Activated CD4-positive, alpha-beta T cell treated with anti-CD3 and anti-CD28 coated beads, Interleukin-2, amount 50 U/mL, for 48 hours (primary cell): ENCODE data around the gene PARVA.
"Not testable (repeated sequence)": the region's sequence is repeated elsewhere in the genome, so short reads cannot be mapped to it uniquely, and the experiment has no call there.

Source experiments
- DNase-seq, 2 experiments: peaks; one replicate each; pipeline ENCODE4 v3.0.0-alpha.2; 2020

PARVA gene, protein sequence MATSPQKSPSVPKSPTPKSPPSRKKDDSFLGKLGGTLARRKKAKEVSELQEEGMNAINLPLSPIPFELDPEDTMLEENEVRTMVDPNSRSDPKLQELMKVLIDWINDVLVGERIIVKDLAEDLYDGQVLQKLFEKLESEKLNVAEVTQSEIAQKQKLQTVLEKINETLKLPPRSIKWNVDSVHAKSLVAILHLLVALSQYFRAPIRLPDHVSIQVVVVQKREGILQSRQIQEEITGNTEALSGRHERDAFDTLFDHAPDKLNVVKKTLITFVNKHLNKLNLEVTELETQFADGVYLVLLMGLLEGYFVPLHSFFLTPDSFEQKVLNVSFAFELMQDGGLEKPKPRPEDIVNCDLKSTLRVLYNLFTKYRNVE

DNA sequence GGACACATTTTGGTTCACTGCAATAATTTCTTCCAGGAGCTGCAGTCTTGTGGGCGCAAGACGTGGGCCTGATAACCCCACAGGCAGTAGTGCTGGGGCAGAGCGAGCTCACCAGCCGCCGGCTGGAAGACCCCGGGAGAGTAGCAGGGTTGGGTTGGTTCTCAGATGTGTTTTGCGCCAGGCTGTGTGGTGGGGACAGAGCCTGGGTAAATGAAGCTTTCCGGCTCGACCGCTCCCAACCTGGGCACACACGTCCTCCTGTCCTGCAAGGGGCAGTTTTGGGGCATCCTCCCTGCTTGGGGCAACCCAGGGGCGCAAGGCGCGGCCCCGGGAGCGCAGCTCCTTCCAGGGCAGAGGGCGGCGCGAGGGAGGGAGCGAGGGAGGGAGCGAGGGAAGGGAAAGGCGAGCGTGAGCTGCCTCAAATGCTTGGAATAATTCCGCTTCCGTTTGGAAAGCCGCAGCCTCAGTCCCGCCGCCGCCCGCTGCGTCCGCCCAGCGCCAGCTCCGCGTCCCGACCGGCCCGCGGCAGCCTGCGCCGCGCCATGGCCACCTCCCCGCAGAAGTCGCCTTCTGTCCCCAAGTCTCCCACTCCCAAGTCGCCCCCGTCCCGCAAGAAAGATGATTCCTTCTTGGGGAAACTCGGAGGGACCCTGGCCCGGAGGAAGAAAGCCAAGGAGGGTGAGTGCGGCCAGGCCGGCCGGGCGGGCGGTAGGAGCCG is at the start of gene PARVA:
PARVA (plus strand) TSS at position 466 of the 718 bp plus-strand sequence; CDS start at position 543, 77 bp downstream.
- DNase-seq, result peak in 1 of 2 experiments; percentile 7

DNA sequence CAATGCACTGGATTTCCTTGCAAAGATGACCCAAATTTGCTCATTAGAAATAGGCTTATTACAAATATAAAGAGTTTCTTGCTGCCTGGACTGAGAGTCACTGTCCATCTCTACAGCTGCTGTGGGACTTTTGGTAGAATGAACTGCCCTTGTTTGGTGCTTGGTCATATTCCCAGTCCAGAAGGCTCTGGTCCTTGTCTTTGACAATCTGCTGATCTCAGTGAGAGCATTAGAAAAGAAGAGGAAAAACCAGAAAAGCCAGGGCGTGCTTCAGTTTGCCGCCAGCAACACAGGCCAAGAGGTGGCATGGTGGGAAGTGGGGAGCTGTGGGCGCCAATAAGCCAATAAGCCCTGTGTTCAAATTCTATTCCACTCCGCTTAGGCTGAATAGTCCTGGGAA is 48.2 kb upstream of the PARVA start:
- DNase-seq, result no peak

DNA sequence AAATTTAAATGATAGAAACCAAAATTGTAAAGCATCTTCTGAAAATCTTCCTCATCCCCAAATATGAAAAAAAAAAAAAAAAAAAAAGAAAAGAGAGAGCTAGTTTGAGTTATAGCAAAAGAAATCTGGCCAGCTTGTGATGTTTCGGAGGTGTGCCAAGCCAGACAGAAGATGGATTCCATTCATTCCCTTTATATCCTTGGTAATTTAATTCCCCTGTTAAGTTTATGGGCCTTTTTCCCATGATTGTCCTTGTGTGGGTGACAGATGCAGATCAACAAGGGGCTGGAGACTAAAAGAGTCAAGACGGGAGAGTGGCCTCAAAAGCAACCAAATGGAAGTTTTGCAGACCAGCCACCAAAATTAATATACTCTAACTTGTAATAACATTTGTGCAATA is 47.6 kb upstream of the PARVA start:
- no peak for DNase-seq

DNA sequence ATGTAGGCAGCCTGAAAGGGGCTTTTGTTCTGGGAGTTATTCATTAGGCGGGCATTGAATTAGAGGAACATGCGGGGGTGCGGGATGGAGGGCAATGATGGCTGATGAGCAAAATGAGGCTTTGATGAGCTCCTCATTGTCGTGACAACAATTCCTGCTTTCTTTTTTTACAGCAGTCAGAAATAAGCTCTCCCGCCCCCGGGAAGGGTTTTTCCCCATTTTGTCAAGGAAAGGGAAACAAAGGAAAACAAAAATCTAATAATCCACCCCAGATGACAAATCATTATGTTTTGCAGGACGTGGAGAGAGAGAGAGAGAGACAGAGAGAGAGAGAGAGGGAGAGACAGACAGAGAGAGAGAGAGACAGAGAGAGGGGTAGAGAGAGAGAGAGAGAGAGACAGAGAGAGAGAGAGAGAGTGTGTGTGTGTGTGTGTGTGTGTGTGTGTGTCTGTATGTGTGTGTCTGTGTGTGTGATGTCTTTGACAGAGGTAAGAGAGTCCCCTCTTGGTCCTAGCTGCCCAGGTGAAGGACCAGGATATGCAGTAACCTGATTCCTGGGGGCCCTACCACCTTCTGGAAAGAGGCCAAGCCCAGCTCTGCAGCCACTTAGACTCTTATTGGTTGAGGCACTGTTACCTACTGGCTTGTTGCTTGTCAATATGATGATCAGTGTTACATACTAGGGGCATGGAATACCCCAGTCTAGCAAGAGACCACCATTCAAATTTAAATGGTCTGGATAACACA is 46.7 kb upstream of the PARVA start:
- DNase-seq, result no peak

DNA sequence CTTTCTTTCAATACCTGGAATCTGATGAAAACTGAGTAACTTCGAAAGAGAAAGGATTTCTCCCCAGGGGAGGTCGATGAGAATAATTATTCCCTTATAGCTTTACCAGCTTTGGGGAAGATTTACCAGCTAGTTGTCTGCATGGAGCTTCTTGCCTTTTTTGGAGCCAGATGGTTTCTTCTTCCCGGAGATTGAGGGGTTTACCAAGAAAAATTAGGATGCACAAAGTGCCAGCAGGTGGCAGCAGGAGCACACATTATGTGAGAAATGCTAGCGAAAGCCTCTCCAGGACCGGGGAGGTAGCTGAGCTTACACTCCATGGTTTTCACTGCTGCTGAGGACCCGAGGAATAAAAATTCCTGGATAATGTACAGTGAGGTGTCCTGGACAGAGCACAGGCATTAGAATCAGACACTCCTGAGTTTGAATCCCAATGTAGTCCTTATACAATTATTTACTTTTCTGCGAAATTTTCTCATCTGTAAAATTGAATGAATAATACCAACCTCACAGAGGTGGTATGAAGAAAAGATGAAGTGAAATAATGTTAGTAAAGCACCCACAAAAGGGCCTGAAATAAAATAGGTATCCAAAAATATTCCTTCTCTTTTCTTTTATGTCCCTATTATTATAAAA is 46.0 kb upstream of the PARVA start:
- DNase-seq, result peak; percentile 73 to 77

DNA sequence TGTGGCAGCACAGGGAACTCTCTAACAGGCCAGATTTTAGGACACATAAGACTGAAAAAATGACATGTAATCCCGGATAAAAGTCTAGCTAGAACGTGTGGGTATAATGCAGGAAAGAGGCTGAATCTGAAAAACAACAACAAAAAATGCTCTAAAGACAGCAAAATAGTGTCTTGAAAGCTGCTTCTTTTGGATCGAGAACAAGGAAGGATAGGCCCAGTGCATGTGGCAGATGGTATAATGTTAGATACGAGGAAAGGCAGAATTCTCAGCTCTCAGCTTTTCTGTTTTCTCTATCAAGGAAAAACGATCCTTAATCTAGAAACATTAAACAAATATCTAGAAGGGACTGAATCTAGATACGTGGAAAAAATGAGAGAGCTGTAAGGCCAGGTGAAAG is 33.8 kb upstream of the PARVA start:
- DNase-seq, result no peak

DNA sequence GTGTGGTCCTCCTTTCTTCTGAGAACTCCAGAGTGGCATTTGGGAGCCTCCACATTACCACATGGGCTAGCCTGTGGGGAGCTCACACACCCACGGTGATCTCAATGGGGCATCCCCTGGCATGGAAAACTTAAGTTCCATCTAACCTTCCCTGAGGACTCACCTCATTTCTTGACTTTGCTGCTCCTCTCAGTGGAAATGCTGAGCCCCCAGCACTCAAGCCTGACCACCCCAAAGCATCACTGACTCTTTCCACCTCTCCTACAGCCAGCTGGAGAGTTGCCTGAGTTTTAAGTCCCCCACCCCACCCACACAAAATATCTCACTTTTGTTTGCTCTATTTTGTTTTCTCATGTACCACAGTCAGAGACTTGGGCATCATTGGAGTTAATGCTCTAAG is 23.8 kb upstream of the PARVA start:
- DNase-seq, result no peak

DNA sequence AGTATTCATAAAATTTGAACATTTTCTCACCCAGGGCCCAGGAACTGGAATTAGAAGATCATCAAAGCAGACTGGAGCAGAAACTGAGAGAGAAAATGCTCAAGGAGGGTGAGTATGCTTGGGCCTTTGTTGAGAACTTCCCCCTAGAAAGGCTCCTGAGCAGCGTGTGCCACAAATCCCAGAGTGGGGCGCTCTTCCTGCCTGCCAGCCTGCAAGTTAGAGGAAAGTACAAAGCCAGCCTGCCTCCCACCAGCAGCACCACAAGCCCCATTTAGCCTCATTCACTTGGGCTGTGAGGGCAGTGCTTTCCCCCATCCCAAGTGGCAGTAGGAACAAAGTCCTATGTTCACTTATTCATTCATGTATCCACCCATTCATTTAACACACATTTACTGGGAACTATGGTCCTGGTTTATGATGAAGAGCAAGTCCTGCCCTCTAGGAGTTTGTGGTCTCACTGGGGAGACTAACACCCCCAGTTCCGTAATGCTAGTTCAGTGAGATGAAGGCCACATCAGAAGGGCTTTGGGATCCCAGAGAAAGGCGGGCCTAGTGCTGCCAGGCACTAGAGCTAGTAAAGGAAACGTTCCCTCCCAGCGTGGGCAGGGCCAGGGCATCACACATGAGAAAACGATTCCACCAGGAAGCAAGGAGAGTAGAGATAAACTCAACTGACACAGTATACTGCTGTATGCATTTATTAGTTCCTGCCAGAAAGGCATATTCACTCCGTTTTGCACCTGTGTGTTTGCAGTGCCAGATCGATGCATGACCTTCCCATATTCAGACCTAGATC is 22.4 kb upstream of the PARVA start:
- no peak for DNase-seq

DNA sequence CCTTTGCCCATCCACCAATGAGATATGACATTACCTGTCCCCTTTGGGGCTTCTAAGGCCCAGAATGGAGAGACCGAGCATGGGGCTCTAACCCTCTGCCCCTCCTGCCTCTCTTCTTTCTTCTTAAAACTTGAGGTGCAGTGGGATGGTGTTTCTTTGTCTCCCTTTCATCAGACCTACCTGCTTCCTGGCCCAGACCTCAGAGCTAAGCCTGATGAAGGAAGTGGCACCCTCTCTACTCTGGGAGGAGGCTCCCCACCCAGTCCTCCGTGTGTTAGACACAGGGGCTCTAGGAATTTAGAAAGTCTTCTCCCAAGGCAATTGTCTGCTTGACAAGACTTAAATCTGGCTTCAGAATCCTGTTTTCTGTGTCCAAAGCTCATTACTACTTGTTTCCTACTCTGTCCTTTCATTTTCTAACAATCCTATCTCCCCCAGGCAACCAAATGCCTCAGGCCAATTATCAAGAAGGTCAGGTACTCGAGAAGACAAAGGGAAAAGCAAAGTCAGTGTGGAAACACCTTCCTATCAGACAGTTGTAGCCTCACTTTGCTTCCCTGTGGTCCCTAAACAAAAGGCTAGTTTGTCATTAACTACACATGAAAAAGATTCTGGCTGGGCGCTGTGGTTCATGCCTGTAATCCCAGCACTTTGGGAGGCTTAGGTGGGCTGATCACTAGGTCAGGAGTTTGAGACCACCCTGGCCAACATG is 20.3 kb upstream of the PARVA start:
- no peak for DNase-seq

DNA sequence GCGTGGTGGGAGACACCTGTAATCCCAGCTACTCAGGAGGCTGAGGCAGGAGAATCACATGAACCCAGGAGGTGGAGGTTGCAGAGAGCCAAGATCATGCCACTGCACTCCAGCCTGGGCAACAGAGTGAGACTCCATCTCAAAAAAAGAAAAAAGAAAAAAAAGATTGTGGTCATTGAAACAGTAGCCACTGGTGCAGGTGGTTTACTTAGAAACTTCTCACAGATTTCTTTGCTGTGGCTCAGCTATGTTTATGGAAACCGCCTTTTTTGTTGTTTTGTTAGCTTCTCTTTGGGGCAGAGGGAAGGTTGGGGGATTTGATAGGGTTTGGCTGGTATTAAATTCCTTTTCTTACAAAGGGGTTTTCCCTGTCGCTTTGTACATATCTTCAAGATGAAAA is 19.7 kb upstream of the PARVA start:
- DNase-seq, result not testable (repeated sequence)

DNA sequence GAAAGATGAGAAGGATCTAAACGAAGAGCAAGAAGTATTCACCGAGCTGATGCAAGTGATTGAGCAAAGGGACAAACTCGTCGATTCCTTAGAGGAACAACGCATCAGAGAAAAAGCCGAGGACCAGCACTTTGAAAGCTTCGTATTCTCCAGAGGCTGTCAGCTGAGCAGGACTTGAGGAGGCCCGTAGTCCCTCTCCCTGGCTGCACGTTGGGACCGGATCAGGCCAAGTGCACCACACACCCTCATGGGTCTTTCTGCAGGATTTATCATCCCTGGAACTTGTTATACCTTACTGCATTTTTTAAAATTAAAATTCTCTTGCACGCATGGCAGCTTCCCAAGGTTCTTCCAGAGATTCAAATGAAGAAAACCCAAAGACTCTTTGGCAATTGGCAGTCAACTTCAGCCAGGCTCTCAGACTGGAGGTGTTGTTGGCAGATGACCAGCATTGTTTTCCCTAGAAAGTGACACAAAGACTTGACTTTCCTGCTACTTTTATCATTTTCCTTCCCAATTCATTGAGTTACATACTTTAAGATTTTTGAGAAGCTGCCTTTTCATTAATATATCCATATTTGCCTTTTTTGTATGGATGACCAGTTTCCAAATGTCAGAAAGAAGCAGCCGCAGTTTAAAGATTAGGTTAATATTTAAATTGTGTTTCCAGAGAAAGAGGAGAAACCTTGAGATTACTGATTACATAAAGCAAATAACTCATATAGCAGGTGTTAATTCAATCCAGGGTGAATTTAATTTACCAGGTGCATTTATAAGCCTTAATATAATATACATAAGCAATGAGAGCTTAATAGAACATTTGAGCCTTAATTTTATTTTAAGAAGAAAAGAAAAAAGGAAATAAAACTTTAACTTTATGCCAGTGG is 18.8 kb upstream of the PARVA start:
- no peak for DNase-seq

DNA sequence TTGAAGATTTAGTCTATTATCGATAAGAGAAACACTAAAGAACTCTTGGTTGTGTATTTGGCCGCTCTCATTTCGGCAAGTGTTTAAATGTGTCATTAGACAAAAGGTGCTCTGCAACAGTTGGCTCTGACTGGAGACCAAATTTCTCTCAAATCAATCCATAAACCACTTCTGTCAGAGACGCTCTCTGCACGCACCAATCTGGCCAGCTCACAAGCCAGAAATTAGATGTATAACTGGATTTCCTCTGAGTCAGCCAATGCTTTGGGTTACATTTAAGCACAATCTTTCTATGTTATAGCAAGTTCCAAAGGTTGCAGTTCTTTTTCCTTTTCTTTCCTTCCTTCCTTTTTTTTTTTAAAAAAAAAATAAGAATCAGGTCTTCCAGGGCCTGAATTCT is 17.6 kb upstream of the PARVA start:
- no peak for DNase-seq

DNA sequence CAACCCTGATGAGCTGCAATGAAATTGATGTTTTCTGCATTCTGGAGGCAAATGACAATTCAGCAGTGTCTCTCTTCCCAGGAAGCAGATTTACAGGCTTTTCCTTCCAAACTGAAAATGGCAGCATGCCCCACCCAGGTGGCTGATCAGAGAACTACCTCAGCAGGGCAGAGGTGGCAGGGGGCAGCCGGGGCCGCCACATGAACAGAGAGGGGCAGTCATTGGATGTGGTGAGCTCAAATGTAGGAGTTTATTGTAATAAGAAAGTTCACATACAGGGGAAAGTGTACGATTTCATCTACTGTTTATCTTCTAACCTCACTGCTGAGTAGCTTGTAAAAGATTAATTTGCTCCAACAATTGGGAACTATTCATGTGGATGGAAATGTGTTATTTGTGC is 15.7 kb upstream of the PARVA start:
- no peak for DNase-seq

DNA sequence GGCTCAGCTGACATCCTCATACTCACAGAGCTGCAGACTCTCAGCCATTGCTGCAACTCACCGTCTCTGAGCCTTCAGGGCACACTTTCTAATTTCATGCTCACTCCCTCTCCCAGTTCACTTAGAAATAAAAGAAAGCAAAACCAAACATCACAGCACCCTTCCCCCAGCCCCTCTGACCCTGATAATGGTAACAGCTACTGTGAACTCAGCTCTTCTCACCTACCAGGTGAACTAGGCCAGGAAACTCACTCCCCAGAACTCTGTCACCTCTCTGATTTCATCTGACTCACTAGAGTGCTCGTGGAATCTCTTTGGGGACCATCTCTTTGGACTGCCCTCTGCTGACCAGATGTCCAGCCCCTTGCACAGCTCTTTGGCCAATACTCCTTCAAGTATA is 14.5 kb upstream of the PARVA start:
- DNase-seq, result no peak

DNA sequence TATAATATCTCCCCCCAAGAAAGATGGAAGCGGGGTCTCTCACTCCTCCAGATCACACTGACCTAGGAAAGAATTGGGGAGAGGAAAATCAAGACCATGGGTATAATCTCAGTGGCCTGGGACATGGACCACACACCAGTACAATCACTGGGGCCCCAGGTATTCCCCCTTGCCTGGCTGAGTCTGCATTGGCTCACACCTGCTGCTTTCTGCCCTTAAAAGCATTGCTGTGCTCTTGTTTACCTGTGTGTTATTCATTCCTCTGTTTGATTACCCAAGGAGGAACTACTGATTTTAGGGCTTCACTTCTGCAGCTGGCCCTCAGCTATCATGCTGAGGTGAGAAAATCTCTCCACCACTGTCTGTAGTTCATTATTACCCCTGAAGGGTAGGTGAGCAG is 14.0 kb upstream of the PARVA start:
- no peak for DNase-seq

DNA sequence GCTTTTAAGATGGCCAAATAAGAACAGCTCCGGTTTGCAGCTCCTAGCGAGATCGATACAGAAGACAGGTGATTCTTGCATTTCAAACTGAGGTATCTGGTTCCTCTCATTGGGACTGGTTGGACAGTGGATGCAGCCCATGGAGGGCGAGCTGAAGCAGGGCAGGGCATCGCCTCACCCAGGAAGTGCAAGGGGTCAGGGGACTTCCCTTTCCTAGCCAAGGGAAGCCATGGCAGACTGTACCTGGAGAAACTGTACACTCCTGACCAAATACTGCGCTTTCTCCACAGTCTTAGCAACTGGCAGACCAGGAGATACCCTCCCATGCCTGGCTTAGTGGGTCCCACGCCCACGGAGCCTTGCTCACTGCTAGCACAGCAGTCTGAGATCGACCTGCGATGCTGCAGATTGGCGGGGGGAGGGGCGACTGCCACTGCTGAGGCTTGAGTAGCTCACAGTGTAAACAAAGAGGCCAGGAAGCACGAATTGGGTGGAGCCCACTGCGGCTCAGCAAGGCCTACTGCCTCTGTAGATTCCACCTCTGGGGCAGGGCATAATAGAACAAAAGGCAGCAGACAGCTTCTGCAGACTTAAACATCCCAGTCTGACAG is 11.3 kb upstream of the PARVA start:
- peak; percentile 47 for DNase-seq

DNA sequence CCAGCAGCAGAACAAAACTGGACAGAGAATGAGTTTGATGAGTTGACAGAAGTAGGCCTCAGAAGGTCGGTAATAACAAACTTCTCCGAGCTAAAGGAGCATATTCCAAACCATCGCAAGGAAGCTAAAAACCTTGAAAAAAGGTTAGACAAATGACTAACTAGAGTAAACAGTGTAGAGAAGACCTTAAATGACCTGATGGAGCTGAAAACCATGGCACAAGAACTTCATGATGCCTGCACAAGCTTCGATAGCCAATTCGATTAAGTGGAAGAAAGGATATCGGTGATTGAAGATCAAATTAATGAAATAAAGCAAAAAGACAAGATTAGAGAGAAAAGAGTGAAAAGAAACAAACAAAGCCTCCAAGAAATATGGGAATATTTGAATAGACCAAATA is 10.3 kb upstream of the PARVA start:
- not testable (repeated sequence) for DNase-seq

DNA sequence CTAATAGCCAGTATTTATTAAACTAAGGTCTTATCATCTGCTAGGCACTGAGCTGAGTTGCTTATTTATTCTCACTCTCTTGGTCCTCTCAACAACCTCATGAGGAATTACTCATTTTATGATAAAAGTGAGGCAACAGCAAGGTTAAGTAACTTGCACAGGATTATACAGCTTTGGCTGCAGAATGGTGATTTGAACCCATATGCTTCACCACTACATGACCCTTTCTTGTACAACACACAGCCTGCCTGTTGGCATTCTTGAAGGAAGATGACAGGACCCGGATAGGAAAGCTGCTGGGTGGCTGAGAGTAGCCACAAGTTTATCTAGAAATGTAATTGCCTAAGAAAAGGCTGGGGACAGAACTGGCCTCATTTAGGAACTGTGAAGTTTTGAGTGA is 5.3 kb upstream of the PARVA start:
- DNase-seq, result no peak

DNA sequence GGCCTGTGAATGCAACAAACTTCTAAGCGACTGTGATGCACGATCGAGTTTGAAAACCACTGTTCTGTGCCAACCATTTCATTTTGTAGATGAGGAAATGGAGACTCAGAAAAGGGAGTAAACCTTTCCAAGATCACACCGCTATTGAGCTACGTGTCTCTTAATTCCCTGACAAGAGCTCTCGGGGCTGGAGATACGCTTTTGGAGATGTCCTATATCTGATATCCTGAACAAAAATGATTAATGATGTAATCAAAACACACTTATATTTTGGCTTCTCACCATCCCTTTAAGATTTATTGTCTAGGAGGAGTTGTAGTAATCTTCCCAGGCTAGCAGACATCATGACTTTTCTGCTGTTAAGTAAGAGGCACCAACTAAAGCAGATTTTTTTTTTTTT is 1.7 kb upstream of the PARVA start:
- DNase-seq, result no peak
